Suprapubic skin (tissue), 4 donors: ENCODE data around the gene RAP1GDS1. TPM values are rescaled to one million over a fixed set of nuclear protein-coding genes. Genes with fewer than 3 reads are reported as not detected.
"Not testable (repeated sequence)": the region's sequence is repeated elsewhere in the genome, so short reads cannot be mapped to it uniquely, and the experiment has no call there.

Source experiments
- DNase-seq, 2 donors: peaks; one replicate each; pipeline ENCODE4 v3.0.0-alpha.2; 2019; ENCODE audit warnings: low spot score in 2 of 2
- H3K27ac ChIP-seq: fragments of 200-600 bp; sonication (generic); one replicate; pipeline ENCODE4 v1.5.1; 2019
- H3K27me3 ChIP-seq: fragments of 200-600 bp; sonication (generic); one replicate; pipeline ENCODE4 v1.5.1; 2019
- H3K36me3 ChIP-seq: fragments of 200-600 bp; sonication (generic); one replicate; pipeline ENCODE4 v1.5.1; 2019
- H3K4me1 ChIP-seq: fragments of 200-600 bp; sonication (generic); one replicate; pipeline ENCODE4 v1.5.1; 2019
- H3K4me3 ChIP-seq: fragments of 200-600 bp; sonication (generic); one replicate; pipeline ENCODE4 v1.5.1; 2019; ENCODE audit warnings: mild to moderate bottlenecking
- H3K9me3 ChIP-seq: fragments of 200-600 bp; sonication (generic); one replicate; pipeline ENCODE4 v1.5.1; 2019
- CTCF ChIP-seq, 2 donors: fragments of 200-600 bp in 1 of 2; fragments of 450-650 bp in 1 of 2; sonication (generic) in 1 of 2; IDR thresholded peaks; one replicate each; pipeline ENCODE4 v1.5.1; 2016 to 2019; ENCODE audit warnings: antibody characterized with exemption in 2 of 2, mild to moderate bottlenecking in 1 of 2, moderate library complexity in 1 of 2
- EP300 ChIP-seq: sonication (generic); formaldehyde crosslinking; IDR thresholded peaks from one replicate; pipeline ENCODE4 v1.6.1; 2017; ENCODE audit warnings: antibody characterized with exemption
- POLR2A ChIP-seq, 2 donors: fragments of 450-650 bp; IDR thresholded peaks; one replicate each; pipeline ENCODE4 v1.6.1; 2017; ENCODE audit warnings: antibody characterized with exemption in 2 of 2, mild to moderate bottlenecking in 2 of 2, moderate library complexity in 2 of 2
- POLR2AphosphoS5 ChIP-seq, 3 donors: sonication (generic); formaldehyde crosslinking; IDR thresholded peaks; one replicate each; pipeline ENCODE4 v1.6.1; 2017; ENCODE audit warnings: antibody characterized with exemption in 3 of 3
- WGBS: methylation state at CpG from one replicate; pipeline ENCODE4 v1.1.5; 2018; 5-methylcytosine and 5-hydroxymethylcytosine counted together
- total RNA-seq, 4 donors: library from RNA; depleted of rRNA; stranded (reverse); fragments of >200 nt; gene quantifications; one replicate each; pipeline ENCODE4 v1.1.0, GENCODE V29; 2016

RAP1GDS1 gene
- total RNA-seq, 4 donors from 2014 or later, result 17.8 to 28.6 (median 27.1) TPM

DNA sequence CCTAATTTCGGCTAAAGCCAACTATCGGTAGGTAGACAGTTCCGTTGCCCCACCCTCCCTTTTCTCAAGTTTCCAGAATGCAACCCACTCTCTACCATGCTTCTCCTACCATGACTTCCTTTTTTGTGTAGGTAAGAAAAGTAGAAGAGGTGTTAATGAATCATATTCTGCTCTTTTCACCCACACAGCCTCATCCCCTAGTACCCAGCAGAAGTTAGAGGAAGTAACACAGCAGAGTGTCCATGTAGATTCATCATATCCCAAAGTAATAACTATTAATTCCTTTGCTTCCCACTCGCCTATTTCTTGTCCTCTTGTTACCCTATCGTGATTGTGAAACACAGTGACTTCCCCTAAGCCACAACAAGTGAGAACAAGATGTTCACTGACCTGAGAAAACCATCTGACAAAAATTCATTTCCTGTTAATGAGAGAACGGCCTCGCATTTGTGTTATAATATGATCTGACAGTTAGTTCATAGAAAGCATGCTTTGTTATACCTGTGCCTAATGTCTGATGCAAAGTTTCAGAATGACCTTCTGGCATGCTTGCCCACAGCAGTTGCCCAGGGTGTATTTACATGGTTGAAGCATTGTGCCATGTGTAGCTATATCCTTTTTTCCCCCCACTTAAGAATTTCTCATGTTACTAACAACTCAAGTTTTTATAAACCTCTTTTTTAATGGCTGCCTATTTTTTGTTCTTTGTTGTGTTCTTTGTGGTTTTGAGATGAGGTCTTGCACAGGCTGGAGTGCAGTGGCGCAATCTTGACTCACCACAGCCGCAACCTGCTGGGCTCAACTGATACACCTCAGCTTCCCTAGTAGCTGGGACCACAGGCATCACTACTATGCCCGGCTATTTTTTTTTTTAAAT, 185.6 kb downstream of the RAP1GDS1 start:
- DNase-seq, result no peak
- TF ChIP-seq EP300 (no peak), CTCF (IDR thresholded peaks at IDR 0.05) (no peak), POLR2AphosphoS5 (IDR thresholded peaks at IDR 0.05) (no peak), POLR2A (IDR thresholded peaks at IDR 0.05) (no peak)
- H3K9me3 ChIP-seq, result no peaks in the 10 kb centered on the region
- H3K27me3 ChIP-seq, result no peaks in the 10 kb centered on the region
- peaks cover 8% of the 10 kb centered on the region for H3K4me1 ChIP-seq
- WGBS, result 68% methylated on average over 10 of the region's 10 CpGs
- no peak overlapping the region for H3K4me3 ChIP-seq
- peak overlapping the region; percentile 24 for H3K27ac ChIP-seq
- peaks cover 24% of the 10 kb centered on the region for H3K36me3 ChIP-seq

GRCh38 chr4:98447648-98448047, 186.5 kb downstream of the RAP1GDS1 start:
- WGBS, result 93% methylated on average over 5 of the region's 5 CpGs
- peaks cover 8% of the 10 kb centered on the region for H3K4me1 ChIP-seq
- no peak for TF ChIP-seq POLR2AphosphoS5 (IDR thresholded peaks at IDR 0.05)
- TF ChIP-seq EP300, result no peak
- no peak for TF ChIP-seq CTCF (IDR thresholded peaks at IDR 0.05)
- TF ChIP-seq POLR2A (IDR thresholded peaks at IDR 0.05), result no peak
- DNase-seq, result no peak
- no peaks in the 10 kb centered on the region for H3K27me3 ChIP-seq
- no peak overlapping the region for H3K4me3 ChIP-seq
- no peak overlapping the region for H3K27ac ChIP-seq
- no peaks in the 10 kb centered on the region for H3K9me3 ChIP-seq
- peaks cover 14% of the 10 kb centered on the region for H3K36me3 ChIP-seq

DNA sequence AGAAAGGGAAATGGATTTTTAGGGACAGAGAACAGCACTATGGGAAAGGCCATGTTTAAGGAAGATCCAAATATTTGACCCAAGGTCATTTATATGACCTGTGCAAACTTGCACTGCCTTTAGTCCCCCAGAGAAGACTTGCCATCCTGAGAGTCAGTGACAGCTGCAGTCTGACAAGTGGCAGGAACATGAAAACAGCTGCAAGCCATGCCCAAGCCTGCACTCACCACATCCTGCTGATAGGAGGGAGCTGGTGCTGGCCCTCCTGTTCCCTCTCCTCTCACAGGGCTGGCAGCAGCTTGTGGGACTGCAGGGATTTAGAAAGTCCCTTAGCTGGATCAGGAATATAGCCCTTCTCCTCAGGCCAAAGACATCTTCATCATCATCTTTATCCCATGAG, 187.7 kb downstream of the RAP1GDS1 start:
- H3K27ac ChIP-seq, result no peak overlapping the region
- H3K36me3 ChIP-seq, result peaks cover 5% of the 10 kb centered on the region
- TF ChIP-seq EP300, result no peak
- no peak for TF ChIP-seq POLR2A (IDR thresholded peaks at IDR 0.05)
- TF ChIP-seq CTCF (IDR thresholded peaks at IDR 0.05), result no peak
- no peaks in the 10 kb centered on the region for H3K27me3 ChIP-seq
- H3K4me3 ChIP-seq, result no peak overlapping the region
- peaks cover 8% of the 10 kb centered on the region for H3K4me1 ChIP-seq
- DNase-seq, result no peak
- H3K9me3 ChIP-seq, result no peaks in the 10 kb centered on the region

DNA sequence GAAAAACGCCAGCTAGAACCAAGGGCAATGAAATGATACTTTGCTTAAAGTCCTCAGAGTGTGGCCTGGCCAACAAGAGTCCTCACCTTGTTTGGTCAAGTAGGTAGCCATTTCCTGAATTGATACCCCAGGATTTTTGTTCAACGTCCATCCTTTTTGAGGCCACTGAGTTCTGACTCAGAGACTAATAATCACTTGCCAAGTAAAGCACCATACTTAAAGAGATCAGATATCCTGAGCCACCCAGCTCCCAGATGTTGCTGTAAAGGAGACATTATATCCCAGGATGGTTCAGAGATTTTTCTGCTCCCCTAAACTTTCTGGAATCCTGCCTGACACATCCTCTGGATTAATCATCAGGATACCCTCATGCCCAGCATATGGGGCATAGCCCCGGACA, 190.9 kb downstream of the RAP1GDS1 start:
- Histone ChIP-seq H3K4me1 (peaks cover 5% of the 10 kb centered on the region), H3K9me3 (no peaks in the 10 kb centered on the region)
- 78% methylated on average over 3 of the region's 3 CpGs for WGBS

DNA sequence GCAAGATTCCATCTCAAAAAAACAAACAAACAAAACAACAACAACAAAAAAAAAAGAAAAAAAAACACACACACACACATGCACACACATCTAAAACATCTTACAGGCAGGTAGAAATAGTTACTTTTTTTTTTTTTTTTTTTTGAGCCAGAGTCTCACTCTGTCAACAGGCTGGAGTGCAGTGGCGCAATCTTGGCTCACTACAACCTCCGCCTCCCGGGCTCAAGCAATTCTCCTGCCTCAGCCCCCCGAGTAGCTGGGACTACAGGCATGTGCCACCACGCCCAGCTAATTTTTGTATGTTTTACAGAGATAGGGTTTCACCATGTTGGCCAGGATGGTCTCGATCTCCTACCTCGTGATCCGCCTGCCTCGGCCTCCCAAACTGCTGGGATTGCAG, 196.2 kb downstream of the RAP1GDS1 start:
- H3K27ac ChIP-seq, H3K9me3 ChIP-seq, H3K4me1 ChIP-seq, H3K36me3 ChIP-seq, H3K4me3 ChIP-seq, DNase-seq, H3K27me3 ChIP-seq: not testable (repeated sequence)
- WGBS, result 88% methylated on average over 9 of the region's 9 CpGs

More for the DNA sequence above, 190.9 kb downstream of the RAP1GDS1 start:
- Histone ChIP-seq H3K4me3 (no peak overlapping the region), H3K27ac (no peak overlapping the region), H3K36me3 (no peaks in the 10 kb centered on the region), H3K27me3 (no peaks in the 10 kb centered on the region)
- no peak for DNase-seq
- TF ChIP-seq EP300 (no peak), CTCF (IDR thresholded peaks at IDR 0.05) (no peak), POLR2A (IDR thresholded peaks at IDR 0.05) (no peak), POLR2AphosphoS5 (IDR thresholded peaks at IDR 0.05) (no peak)

- DNase-seq, H3K27ac ChIP-seq, H3K27me3 ChIP-seq, H3K36me3 ChIP-seq, H3K4me1 ChIP-seq, H3K4me3 ChIP-seq, H3K9me3 ChIP-seq: not testable (repeated sequence)
- 75% methylated on average over 2 of the region's 2 CpGs for WGBS
These were observed 200.1 kb downstream of the RAP1GDS1 start for GRCh38 chr4:98461121-98461865.
